Measurements from ENCODE around the gene TARS3.
A peak's percentile ranks its signal among the peaks of the same experiment; 100 is the strongest.

TARS3 gene

DNA sequence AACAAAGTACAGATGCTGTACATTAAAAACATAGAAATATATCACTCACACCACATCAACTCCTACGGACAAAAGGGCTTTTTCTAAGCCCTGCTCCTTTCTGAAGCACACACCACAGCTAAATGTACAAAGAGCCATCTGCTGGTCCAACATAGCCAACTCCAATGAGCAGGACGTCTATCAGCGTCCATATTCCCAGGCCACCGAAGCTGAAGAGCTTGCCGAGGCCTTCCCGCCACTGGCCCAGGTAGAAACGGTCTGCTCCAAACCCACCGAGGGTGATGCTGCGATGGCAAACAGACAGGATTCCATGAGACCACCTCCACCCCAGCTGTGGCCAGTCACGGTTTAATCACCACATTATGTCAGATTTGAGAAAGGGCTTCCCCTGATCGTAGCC is 81.9 kb downstream of the TARS3 start:
- H3K4me3 ChIP-seq: peak overlapping the region; percentile 8; the same call in 1 of the 2 replicates
- peaks cover 64% of the 10 kb centered on the region for H3K36me3 ChIP-seq (ENCODE audit: insufficient read depth, low read length)
- DNase-seq (ENCODE audit: low read depth, low spot score): no peak
- H3K9me3 ChIP-seq (ENCODE audit: low read depth, low read length): no peaks in the 10 kb centered on the region
- TF ChIP-seq EZH2 (IDR thresholded peaks at IDR 0.05): no peak
- TF ChIP-seq POLR2AphosphoS5 (IDR thresholded peaks at IDR 0.05; ENCODE audit: borderline replicate concordance, low read depth, low read length): no peak
- TF ChIP-seq FOXP2 (optimal IDR thresholded peaks at IDR 0.05; ENCODE audit: control extremely low read depth, extremely low read length, insufficient read depth): no peak
- H3K27ac ChIP-seq: peak overlapping the region; percentile 89
- H3K9ac ChIP-seq (ENCODE audit: insufficient read length): peak overlapping the region; percentile 13

DNA sequence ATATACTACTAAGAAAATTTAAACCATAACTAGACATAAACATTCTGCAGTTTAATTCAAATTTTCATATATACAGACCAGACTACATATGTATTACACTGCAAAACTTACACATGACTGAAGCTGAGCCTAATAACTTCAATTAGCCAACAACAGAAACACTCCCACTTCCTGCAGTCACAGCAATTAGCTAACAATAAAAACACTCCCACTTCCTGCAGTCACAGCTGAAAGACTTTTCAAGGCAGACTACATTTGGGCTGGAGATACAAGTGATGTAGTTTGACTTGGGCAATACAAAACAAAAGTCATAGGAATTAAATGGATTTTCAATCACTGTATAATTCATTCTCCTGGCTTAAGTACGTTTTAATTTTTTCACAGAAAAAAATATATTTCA is 82.4 kb downstream of the TARS3 start:
- Histone ChIP-seq H3K27ac (peak overlapping the region; percentile 89), H3K9me3 (ENCODE audit: low read depth, low read length) (no peaks in the 10 kb centered on the region), H3K4me3 (peak overlapping the region; percentile 8; the same call in 1 of the 2 replicates), H3K36me3 (ENCODE audit: insufficient read depth, low read length) (peaks cover 59% of the 10 kb centered on the region), H3K9ac (ENCODE audit: insufficient read length) (peak overlapping the region; percentile 13)
- TF ChIP-seq POLR2AphosphoS5 (IDR thresholded peaks at IDR 0.05; ENCODE audit: borderline replicate concordance, low read depth, low read length) (0 out of 2 replicates have a peak, but pooled peaks have one; percentile 25), EZH2 (IDR thresholded peaks at IDR 0.05) (no peak)
- peak; percentile 55 for DNase-seq (ENCODE audit: low read depth, low spot score)

DNA sequence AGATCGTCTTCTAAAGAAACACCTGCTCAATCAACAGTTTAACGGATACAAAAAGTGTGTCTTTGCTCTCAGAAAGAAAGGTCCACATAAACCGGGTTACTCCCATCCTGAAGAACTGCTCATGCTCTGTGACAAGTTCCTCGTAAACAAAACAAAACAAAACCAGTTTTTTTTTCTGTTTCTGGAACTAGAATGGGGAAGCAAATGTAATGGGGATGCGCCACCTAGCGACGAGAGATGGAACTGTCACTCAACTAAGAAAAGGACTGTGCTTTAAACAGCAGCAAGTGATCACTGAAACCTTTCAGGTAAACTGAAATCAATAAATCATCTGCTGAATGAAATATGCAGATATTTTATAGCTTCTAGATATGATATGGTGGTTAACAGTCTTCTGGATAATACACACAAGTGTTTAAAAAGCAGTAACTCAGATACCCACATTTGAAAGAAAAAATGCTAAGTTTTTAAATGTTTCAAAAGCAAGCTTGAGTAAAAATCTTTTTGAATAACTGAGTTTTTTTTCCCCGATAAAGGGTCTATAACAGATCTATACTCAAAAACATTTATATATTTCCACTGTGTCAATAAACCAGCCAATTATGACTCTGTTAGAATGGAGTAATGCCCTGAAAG is 83.0 kb downstream of the TARS3 start:
- H3K9ac ChIP-seq (ENCODE audit: insufficient read length): no peak overlapping the region
- H3K9me3 ChIP-seq (ENCODE audit: low read depth, low read length): no peaks in the 10 kb centered on the region
- H3K27ac ChIP-seq: peak overlapping the region; percentile 89
- TF ChIP-seq FOXP2 (optimal IDR thresholded peaks at IDR 0.05; ENCODE audit: control extremely low read depth, extremely low read length, insufficient read depth) (no peak), EZH2 (IDR thresholded peaks at IDR 0.05) (no peak), POLR2AphosphoS5 (IDR thresholded peaks at IDR 0.05; ENCODE audit: borderline replicate concordance, low read depth, low read length) (no peak)
- DNase-seq (ENCODE audit: low read depth, low spot score): peak; percentile 57
- H3K4me3 ChIP-seq: no peak overlapping the region
- H3K36me3 ChIP-seq (ENCODE audit: insufficient read depth, low read length): peaks cover 53% of the 10 kb centered on the region

DNA sequence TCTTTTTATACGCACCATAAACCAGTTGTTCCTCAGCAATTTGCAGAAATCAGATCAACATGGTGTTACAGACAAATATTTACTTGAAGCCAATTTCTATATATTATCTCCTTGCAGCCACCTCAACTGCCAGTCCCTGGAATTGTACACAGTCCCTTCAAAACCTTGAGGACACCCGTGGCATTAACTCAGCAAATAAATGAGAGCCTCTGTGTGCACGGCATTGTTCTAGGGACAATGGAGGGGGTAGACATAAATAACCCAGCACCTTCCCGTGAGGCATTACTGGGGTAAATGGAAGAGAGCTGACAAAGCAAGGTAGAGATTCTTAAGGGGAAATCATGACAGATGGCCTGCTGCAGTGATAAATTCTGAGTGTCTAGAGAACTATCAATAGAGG is 84.6 kb downstream of the TARS3 start:
- H3K4me3 ChIP-seq: no peak overlapping the region
- DNase-seq (ENCODE audit: low read depth, low spot score): no peak
- no peak overlapping the region for H3K9ac ChIP-seq (ENCODE audit: insufficient read length)
- no peak overlapping the region for H3K27ac ChIP-seq
- H3K9me3 ChIP-seq (ENCODE audit: low read depth, low read length): no peaks in the 10 kb centered on the region
- peaks cover 37% of the 10 kb centered on the region for H3K36me3 ChIP-seq (ENCODE audit: insufficient read depth, low read length)
- TF ChIP-seq FOXP2 (optimal IDR thresholded peaks at IDR 0.05; ENCODE audit: control extremely low read depth, extremely low read length, insufficient read depth): no peak
- TF ChIP-seq POLR2AphosphoS5 (IDR thresholded peaks at IDR 0.05; ENCODE audit: borderline replicate concordance, low read depth, low read length): no peak
- TF ChIP-seq EZH2 (IDR thresholded peaks at IDR 0.05): no peak

DNA sequence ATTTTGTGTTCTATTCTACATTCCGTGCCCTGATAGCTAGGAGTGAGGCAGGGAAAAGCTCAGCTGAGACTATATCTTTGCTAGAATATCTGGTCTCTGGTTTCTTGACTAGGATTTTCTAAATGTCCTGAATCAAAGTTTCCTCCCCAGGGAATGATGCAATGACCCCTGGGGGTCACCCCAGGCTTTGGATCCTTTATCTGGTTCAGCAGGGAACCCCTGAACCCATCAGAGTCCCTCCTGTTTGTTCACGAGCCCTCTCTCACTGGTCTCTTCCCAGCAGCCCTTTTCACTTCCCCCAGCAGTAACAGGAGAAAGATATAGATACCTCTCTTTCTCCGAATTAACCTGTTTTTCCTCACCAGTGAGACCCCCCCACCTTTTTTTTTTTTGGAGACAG is 86.4 kb downstream of the TARS3 start:
- peaks cover 23% of the 10 kb centered on the region for H3K36me3 ChIP-seq (ENCODE audit: insufficient read depth, low read length)
- H3K27ac ChIP-seq: no peak overlapping the region
- no peak overlapping the region for H3K9ac ChIP-seq (ENCODE audit: insufficient read length)
- TF ChIP-seq FOXP2 (optimal IDR thresholded peaks at IDR 0.05; ENCODE audit: control extremely low read depth, extremely low read length, insufficient read depth) (no peak), POLR2AphosphoS5 (IDR thresholded peaks at IDR 0.05; ENCODE audit: borderline replicate concordance, low read depth, low read length) (no peak), EZH2 (IDR thresholded peaks at IDR 0.05) (no peak)
- H3K4me3 ChIP-seq: no peak overlapping the region
- no peaks in the 10 kb centered on the region for H3K9me3 ChIP-seq (ENCODE audit: low read depth, low read length)
- DNase-seq (ENCODE audit: low read depth, low spot score): no peak

DNA sequence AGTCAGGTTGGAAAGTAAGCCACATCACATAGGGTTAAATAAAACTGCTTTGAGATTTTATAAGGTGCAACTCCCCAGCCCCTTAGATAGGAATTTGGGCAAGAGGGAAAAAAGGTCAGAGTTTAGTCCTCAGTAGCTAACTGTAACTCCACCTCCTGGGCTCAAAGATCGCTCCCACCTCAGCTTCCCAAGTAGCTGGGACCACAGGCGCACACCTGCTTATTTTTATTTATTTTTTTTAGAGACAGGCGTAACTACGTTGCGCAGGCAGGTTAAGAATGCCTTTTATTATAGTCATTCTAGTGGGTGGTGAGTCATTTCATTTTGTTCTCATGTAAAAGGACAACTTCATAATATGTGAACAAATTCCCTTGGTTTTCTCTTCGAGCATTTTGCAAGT is 86.8 kb downstream of the TARS3 start:
- Histone ChIP-seq H3K27ac (no peak overlapping the region), H3K9ac (ENCODE audit: insufficient read length) (no peak overlapping the region), H3K4me3 (no peak overlapping the region), H3K9me3 (ENCODE audit: low read depth, low read length) (no peaks in the 10 kb centered on the region), H3K36me3 (ENCODE audit: insufficient read depth, low read length) (peaks cover 18% of the 10 kb centered on the region)
- TF ChIP-seq FOXP2 (optimal IDR thresholded peaks at IDR 0.05; ENCODE audit: control extremely low read depth, extremely low read length, insufficient read depth): no peak
- no peak for TF ChIP-seq POLR2AphosphoS5 (IDR thresholded peaks at IDR 0.05; ENCODE audit: borderline replicate concordance, low read depth, low read length)
- TF ChIP-seq EZH2 (IDR thresholded peaks at IDR 0.05): no peak
- no peak for DNase-seq (ENCODE audit: low read depth, low spot score)

DNA sequence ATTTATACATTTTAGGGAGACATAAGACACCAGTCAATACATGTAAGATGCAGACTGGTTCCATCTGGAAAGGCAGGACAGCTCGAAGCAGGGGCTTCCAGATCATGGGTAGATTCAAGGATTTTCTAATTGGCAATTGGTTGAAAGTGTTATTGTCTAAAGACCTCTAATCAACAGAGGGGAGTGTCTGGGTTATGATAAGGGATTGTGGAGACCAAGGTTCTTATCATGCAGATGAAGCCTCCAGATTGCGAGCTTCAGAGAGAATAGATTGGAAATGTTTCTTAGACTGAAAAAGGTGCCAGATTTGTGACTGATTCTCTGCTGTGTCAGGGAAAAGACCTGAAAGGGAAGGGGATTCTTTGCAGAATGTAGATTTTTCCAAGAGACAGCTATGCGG is 87.2 kb downstream of the TARS3 start:
- no peak overlapping the region for H3K4me3 ChIP-seq
- peaks cover 14% of the 10 kb centered on the region for H3K36me3 ChIP-seq (ENCODE audit: insufficient read depth, low read length)
- no peaks in the 10 kb centered on the region for H3K9me3 ChIP-seq (ENCODE audit: low read depth, low read length)
- TF ChIP-seq POLR2AphosphoS5 (IDR thresholded peaks at IDR 0.05; ENCODE audit: borderline replicate concordance, low read depth, low read length): no peak
- TF ChIP-seq EZH2 (IDR thresholded peaks at IDR 0.05): no peak
- TF ChIP-seq FOXP2 (optimal IDR thresholded peaks at IDR 0.05; ENCODE audit: control extremely low read depth, extremely low read length, insufficient read depth): no peak
- H3K27ac ChIP-seq: no peak overlapping the region
- DNase-seq (ENCODE audit: low read depth, low spot score): no peak
- no peak overlapping the region for H3K9ac ChIP-seq (ENCODE audit: insufficient read length)

DNA sequence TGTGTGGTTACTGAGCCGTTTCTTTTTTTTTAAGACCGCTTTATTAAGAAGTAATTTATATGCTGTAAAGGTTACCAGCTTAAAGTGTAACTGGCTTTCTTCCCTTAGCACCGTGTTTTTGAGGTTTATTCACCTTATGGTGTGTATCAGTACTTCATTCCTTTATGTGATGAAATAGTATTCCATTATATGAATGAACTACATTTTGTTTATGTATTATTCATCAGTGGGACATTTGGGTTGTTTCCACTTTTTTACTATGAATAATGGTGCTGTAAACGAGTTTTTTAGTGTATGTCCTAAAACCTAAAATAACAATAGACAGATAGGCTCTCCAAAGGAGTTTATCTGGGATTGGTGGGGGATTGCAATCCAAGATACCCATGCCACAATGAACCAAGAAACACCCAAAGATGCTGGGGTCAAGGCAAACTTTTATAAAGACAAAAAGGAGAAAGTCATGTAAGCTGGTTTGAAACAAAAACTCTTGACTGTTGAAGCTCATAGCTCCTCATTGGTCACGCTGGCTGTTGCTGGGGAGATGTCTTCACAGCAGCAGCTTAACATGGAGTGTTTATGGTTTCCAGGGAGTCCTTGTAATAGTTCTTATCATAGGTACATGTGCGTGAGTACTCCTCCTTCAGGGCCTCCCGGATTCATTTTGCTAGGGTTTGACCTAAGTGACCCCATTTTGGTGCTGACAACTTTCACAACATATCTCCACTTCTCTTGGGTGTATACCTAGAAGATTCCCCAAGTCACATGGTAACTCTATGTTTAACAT is 88.1 kb downstream of the TARS3 start:
- no peak for DNase-seq (ENCODE audit: low read depth, low spot score)
- TF ChIP-seq EZH2 (IDR thresholded peaks at IDR 0.05): no peak
- no peak for TF ChIP-seq FOXP2 (optimal IDR thresholded peaks at IDR 0.05; ENCODE audit: control extremely low read depth, extremely low read length, insufficient read depth)
- TF ChIP-seq POLR2AphosphoS5 (IDR thresholded peaks at IDR 0.05; ENCODE audit: borderline replicate concordance, low read depth, low read length): no peak
- peaks cover 14% of the 10 kb centered on the region for H3K36me3 ChIP-seq (ENCODE audit: insufficient read depth, low read length)
- no peak overlapping the region for H3K9ac ChIP-seq (ENCODE audit: insufficient read length)
- H3K9me3 ChIP-seq (ENCODE audit: low read depth, low read length): no peaks in the 10 kb centered on the region
- no peak overlapping the region for H3K4me3 ChIP-seq
- H3K27ac ChIP-seq: no peak overlapping the region

Measured in SK-N-MC (cell line).